ENCODE results near the gene ETV4. TPM values are rescaled to one million over a fixed set of nuclear protein-coding genes. Genes with fewer than 3 reads are reported as not detected.

The ETV4 gene
- total and polyA plus RNA-seq, 12 donors: 0.22 to 6.6 (median 1.9) TPM

- DNase-seq: no peak
- WGBS, 4 donors: 88 to 92% (median 91%) methylated on average over 4 to 8 of the region's 8 CpGs
- H3K36me3 ChIP-seq (replicated peaks in 1 of 2): no peaks in the 10 kb centered on the region
- H3K4me3 ChIP-seq: no peak overlapping the region
- H3K9me3 ChIP-seq (replicated peaks in 1 of 3): no peaks in the 10 kb centered on the region
- H3K4me1 ChIP-seq (replicated peaks in 1 of 2): peaks cover 14 to 17% of the 10 kb centered on the region in 2 donors
- intact Hi-C loops (cut with DNase I): no loop called here
- no peak overlapping the region for H3K27ac ChIP-seq
- H3K27me3 ChIP-seq: no peaks in the 10 kb centered on the region
- no peak for TF ChIP-seq POLR2A (IDR thresholded peaks at IDR 0.05)
- TF ChIP-seq, protein P1, sequence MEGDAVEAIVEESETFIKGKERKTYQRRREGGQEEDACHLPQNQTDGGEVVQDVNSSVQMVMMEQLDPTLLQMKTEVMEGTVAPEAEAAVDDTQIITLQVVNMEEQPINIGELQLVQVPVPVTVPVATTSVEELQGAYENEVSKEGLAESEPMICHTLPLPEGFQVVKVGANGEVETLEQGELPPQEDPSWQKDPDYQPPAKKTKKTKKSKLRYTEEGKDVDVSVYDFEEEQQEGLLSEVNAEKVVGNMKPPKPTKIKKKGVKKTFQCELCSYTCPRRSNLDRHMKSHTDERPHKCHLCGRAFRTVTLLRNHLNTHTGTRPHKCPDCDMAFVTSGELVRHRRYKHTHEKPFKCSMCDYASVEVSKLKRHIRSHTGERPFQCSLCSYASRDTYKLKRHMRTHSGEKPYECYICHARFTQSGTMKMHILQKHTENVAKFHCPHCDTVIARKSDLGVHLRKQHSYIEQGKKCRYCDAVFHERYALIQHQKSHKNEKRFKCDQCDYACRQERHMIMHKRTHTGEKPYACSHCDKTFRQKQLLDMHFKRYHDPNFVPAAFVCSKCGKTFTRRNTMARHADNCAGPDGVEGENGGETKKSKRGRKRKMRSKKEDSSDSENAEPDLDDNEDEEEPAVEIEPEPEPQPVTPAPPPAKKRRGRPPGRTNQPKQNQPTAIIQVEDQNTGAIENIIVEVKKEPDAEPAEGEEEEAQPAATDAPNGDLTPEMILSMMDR (IDR thresholded peaks at IDR 0.05): no peak
These were observed 3.3 kb downstream of the ETV4 start for GRCh38 chr17:43542859-43543258.

- Histone ChIP-seq H3K4me3 (no peak overlapping the region), H3K4me1 (replicated peaks in 1 of 2) (peaks cover 8 to 10% of the 10 kb centered on the region in 2 donors), H3K36me3 (replicated peaks in 1 of 2) (no peaks in the 10 kb centered on the region), H3K9me3 (replicated peaks in 1 of 3) (no peaks in the 10 kb centered on the region), H3K27ac (no peak overlapping the region), H3K27me3 (no peaks in the 10 kb centered on the region)
- intact Hi-C loops (cut with DNase I): no loop called here
- 65 to 85% (median 78%) methylated on average over 8 to 11 of the region's 11 CpGs for WGBS, 4 donors
- TF ChIP-seq, protein P1 (IDR thresholded peaks at IDR 0.05): no peak
- no peak for TF ChIP-seq POLR2A (IDR thresholded peaks at IDR 0.05)
- DNase-seq: no peak
These were observed 5.1 kb downstream of the ETV4 start for GRCh38 chr17:43540821-43541674.

DNA sequence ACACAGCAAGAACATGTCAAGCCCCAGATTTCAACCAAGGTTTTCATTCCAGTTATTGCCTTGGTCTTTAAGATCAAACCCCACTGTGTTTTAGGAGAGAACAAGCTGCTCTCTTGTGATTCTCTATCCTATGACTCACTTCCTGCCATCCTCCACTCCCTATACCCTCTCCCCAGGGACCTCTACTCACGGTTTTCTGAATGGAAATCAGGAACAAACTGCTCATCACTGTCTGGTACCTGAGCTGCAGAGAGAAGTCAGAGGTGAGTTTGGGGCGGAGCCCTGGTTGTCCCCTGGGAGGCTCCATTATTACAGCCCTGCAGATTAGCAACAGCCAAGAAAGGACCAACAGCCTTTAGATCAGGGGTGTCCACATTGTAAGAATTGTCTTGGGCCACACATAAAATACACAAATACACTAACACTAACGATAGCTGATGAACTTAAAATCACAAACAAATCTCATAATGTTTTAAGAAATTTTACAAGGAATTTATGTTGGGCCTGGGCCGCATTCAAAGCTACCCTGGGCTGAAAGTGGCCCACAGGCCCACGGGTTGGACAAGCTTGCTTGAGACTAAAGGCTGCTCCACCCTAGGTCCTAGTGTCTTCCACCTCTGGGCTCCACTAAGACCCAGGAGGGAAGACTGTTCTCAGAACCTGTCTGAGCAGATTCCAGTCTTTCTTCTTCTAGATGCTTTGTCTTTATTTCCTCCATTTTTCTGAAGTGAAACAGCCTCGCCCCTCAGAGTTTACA is 9.7 kb downstream of the ETV4 start:
- H3K27me3 ChIP-seq: no peaks in the 10 kb centered on the region
- 80 to 87% (median 86%) methylated on average over 6 of the region's 6 CpGs for WGBS, 4 donors
- DNase-seq: no peak
- H3K27ac ChIP-seq: no peak overlapping the region
- peaks cover under 1 to 4% of the 10 kb centered on the region in 2 donors for H3K4me1 ChIP-seq (replicated peaks in 1 of 2)
- intact Hi-C loops (cut with DNase I): no loop called here
- H3K9me3 ChIP-seq (replicated peaks in 1 of 3): no peaks in the 10 kb centered on the region
- H3K36me3 ChIP-seq (replicated peaks in 1 of 2): no peaks in the 10 kb centered on the region
- no peak overlapping the region for H3K4me3 ChIP-seq
- TF ChIP-seq, protein P1 (IDR thresholded peaks at IDR 0.05): no peak
- TF ChIP-seq POLR2A (IDR thresholded peaks at IDR 0.05): no peak

DNA sequence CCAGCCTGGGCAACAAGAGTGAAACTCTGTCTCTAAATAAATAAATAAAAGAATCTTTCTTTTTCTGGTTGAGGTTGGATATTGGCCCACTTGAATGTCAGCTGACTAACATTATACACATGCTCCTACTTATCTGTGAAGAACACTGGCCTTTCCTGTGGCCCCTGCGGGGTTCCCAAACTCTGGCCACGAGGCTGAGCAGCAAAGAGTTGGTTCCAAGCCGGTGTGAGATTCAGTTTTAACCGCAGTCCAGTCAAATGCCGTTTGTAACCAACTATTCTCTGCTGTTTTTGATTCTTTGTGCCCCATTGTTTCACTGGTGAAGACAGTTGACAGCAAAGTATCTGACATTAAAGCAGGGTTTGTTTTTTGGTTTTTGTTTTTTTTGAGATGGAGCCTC is 11.2 kb downstream of the ETV4 start:
- Histone ChIP-seq H3K4me3 (no peak overlapping the region), H3K27ac (no peak overlapping the region), H3K27me3 (no peaks in the 10 kb centered on the region), H3K9me3 (replicated peaks in 1 of 3) (no peaks in the 10 kb centered on the region), H3K4me1 (replicated peaks in 1 of 2) (peaks cover 10 to 19% of the 10 kb centered on the region in 2 donors), H3K36me3 (replicated peaks in 1 of 2) (no peaks in the 10 kb centered on the region)
- intact Hi-C loops (cut with DNase I): no loop called here
- TF ChIP-seq, protein P1 (IDR thresholded peaks at IDR 0.05): no peak
- TF ChIP-seq POLR2A (IDR thresholded peaks at IDR 0.05): no peak
- WGBS, 4 donors: 92 to 96% (median 93%) methylated on average over 5 of the region's 5 CpGs
- no peak for DNase-seq
